ENCODE data around the gene NDUFV3.
A peak's percentile ranks its signal among the peaks of the same experiment; 100 is the strongest.
"Not testable (repeated sequence)": the region's sequence is repeated elsewhere in the genome, so short reads cannot be mapped to it uniquely, and the experiment has no call there.

NDUFV3 gene

GRCh38 chr21:42900446-42900845, 7.3 kb downstream of the NDUFV3 start:
- no peak for DNase-seq (ENCODE audit: low spot score)

- DNase-seq (ENCODE audit: low spot score): no peak
These were observed 10.7 kb downstream of the NDUFV3 start for GRCh38 chr21:42903817-42904216.

GRCh38 chr21:42905195-42905594, 12.1 kb downstream of the NDUFV3 start:
- DNase-seq (ENCODE audit: low spot score): no peak

- peak; percentile 58 for DNase-seq (ENCODE audit: low spot score)
These were observed 13.1 kb downstream of the NDUFV3 start for GRCh38 chr21:42906233-42906632.

GRCh38 chr21:42908484-42908883, 15.4 kb downstream of the NDUFV3 start:
- DNase-seq (ENCODE audit: low spot score): not testable (repeated sequence)

GRCh38 chr21:42911920-42912319, 18.8 kb downstream of the NDUFV3 start:
- not testable (repeated sequence) for DNase-seq (ENCODE audit: low spot score)

- no peak for DNase-seq (ENCODE audit: low spot score)
These were observed 20.4 kb downstream of the NDUFV3 start for GRCh38 chr21:42913476-42913875.

GRCh38 chr21:42918291-42918690, 25.2 kb downstream of the NDUFV3 start:
- no peak for DNase-seq (ENCODE audit: low spot score)

GRCh38 chr21:42921927-42922326, 28.8 kb downstream of the NDUFV3 start:
- DNase-seq (ENCODE audit: low spot score): no peak

GRCh38 chr21:42922918-42923317, 29.8 kb downstream of the NDUFV3 start:
- DNase-seq (ENCODE audit: low spot score): no peak

GRCh38 chr21:42923553-42924432, 30.7 kb downstream of the NDUFV3 start:
- peak; percentile 88 for DNase-seq (ENCODE audit: low spot score)

- no peak for DNase-seq (ENCODE audit: low spot score)
These were observed 31.3 kb downstream of the NDUFV3 start for GRCh38 chr21:42924433-42924751.

GRCh38 chr21:42925114-42925926, 32.2 kb downstream of the NDUFV3 start, which contains the start of gene ERVH48-1:
ERVH48-1 (minus strand) TSS chr21:42925630; CDS start chr21:42919006, 6,624 bp downstream.
- no peak for DNase-seq (ENCODE audit: low spot score)

GRCh38 chr21:42927474-42928200, 34.5 kb downstream of the NDUFV3 start:
- DNase-seq (ENCODE audit: low spot score): peak; percentile 68

GRCh38 chr21:42929969-42930368, 36.9 kb downstream of the NDUFV3 start:
- DNase-seq (ENCODE audit: low spot score): no peak

GRCh38 chr21:42931560-42932235, 38.6 kb downstream of the NDUFV3 start:
- DNase-seq (ENCODE audit: low spot score): no peak

- DNase-seq (ENCODE audit: low spot score): not testable (repeated sequence)
These were observed 39.4 kb downstream of the NDUFV3 start for GRCh38 chr21:42932378-42933136.

GRCh38 chr21:42933137-42933970, 40.2 kb downstream of the NDUFV3 start:
- not testable (repeated sequence) for DNase-seq (ENCODE audit: low spot score)

GRCh38 chr21:42933973-42934372, 40.9 kb downstream of the NDUFV3 start:
- DNase-seq (ENCODE audit: low spot score): not testable (repeated sequence)

GRCh38 chr21:42936360-42936759, 43.3 kb downstream of the NDUFV3 start:
- DNase-seq (ENCODE audit: low spot score): not testable (repeated sequence)

All from Ammon's horn (tissue), 1 donor.